CD4-positive, alpha-beta T cell treated with Interleukin-1 beta for 1 hour (primary cell): Measurements from ENCODE around the gene SLC39A5.
"Not testable (repeated sequence)": the region's sequence is repeated elsewhere in the genome, so short reads cannot be mapped to it uniquely, and the experiment has no call there.

Experiments used
- DNase-seq, 2 donors: peaks; one replicate each; pipeline ENCODE4 v3.0.0-alpha.2; 2020 to 2022

SLC39A5 gene

DNA sequence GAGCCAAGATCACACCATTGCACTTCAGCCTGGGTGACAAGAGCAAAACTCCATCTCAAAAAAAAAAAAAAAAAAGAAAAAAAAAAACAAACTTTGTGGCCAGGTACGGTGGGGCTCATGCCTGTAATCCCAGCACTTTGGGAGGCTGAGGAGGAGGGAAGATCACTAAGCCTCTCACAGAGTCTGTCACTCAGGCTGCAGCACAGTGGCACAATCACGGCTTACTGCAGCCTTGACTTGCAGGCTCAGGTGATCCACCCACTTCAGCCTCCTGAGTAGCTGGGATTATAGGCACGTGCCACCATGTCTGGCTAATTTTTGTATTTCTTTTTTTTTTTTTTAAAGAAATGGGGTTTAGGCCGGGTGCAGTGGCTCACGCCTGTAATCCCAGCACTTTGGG is 54.4 kb downstream of the SLC39A5 start:
- DNase-seq = not testable (repeated sequence)

DNA sequence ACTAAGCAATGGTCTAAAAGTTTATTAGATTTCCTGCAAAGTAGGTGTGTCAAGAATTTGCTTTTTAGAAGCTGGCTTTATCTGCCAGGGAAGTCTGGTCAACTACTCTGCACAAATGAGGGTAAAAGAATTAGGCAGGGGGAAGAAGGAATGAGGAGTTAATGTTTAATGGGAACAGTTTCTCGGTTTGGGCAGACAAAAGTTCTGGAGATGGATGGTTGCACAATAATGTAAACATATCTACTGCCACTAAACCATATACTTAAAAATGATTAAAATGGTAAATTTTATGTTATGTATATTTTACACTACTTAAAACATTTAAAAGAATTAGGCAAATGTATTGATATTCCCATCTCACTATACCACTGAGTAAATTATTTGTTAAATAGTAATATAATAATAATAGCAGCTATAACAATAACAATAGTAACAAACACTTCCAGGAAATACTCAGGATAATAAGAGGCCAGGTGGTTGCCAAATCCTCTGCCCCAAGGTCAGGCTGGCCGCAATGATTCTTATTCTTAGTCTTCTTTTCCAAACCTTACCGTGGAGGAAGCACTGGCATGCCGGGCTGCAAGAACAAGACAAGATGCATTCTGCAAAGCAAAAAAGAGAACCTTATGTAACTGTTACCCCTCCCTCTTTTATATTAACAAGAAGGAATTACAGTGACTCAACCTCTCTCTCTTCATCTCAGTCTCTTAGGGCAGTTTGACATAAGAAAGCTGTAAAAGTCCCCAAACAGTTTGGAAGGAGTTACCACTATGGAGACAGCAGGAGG is 56.4 kb downstream of the SLC39A5 start:
- DNase-seq = no peak
